GM18909 (cell line): ENCODE measurements around the gene RPUSD4.
"Not testable (repeated sequence)": the region's sequence is repeated elsewhere in the genome, so short reads cannot be mapped to it uniquely, and the experiment has no call there.

Experiments used
- ATAC-seq: cut with Tn5 transposase; IDR thresholded peaks from one replicate; pipeline ENCODE4 v1.9.1; 2021; ENCODE audit warnings: mild to moderate bottlenecking; ENCODE audit not compliant: unreplicated experiment, poor library complexity

Gene RPUSD4

GRCh38 chr11:126211236-126212088, at the start of gene RPUSD4, which contains the start of gene FAM118B:
Gene RPUSD4, minus strand, starts transcription at chr11:126211650. Its CDS starts 12 bp downstream, at chr11:126211638.
Gene FAM118B, plus strand, starts transcription at chr11:126211782. Its CDS starts 23,220 bp downstream, at chr11:126235002.
- ATAC-seq: peak; percentile 97

GRCh38 chr11:126257764-126258163, 46.3 kb upstream of the RPUSD4 start:
- no peak for ATAC-seq

- ATAC-seq: no peak
Measured at GRCh38 chr11:126257144-126257543, 45.7 kb upstream of the RPUSD4 start.

- ATAC-seq: no peak
Measured at GRCh38 chr11:126256216-126256615, 44.8 kb upstream of the RPUSD4 start.

- ATAC-seq: not testable (repeated sequence)
Measured at GRCh38 chr11:126255507-126255906, 44.1 kb upstream of the RPUSD4 start.

- no peak for ATAC-seq
Measured at GRCh38 chr11:126254819-126255218, 43.4 kb upstream of the RPUSD4 start.

GRCh38 chr11:126253265-126253664, 41.8 kb upstream of the RPUSD4 start:
- no peak for ATAC-seq

GRCh38 chr11:126246636-126247035, 35.2 kb upstream of the RPUSD4 start:
- no peak for ATAC-seq

- no peak for ATAC-seq
Measured at GRCh38 chr11:126233391-126233790, 21.9 kb upstream of the RPUSD4 start.

- ATAC-seq: no peak
Measured at GRCh38 chr11:126232683-126233082, 21.2 kb upstream of the RPUSD4 start.

- ATAC-seq: no peak
Measured at GRCh38 chr11:126231725-126232459, 20.4 kb upstream of the RPUSD4 start.

- no peak for ATAC-seq
Measured at GRCh38 chr11:126229858-126230540, 18.5 kb upstream of the RPUSD4 start.

- no peak for ATAC-seq
Measured at GRCh38 chr11:126226334-126227084, 15.1 kb upstream of the RPUSD4 start.

GRCh38 chr11:126225295-126225665, 13.8 kb upstream of the RPUSD4 start:
- ATAC-seq: no peak

GRCh38 chr11:126224647-126225294, 13.3 kb upstream of the RPUSD4 start:
- ATAC-seq: no peak

- no peak for ATAC-seq
Measured at GRCh38 chr11:126219547-126219946, 8.1 kb upstream of the RPUSD4 start.

GRCh38 chr11:126217491-126217890, 6.0 kb upstream of the RPUSD4 start:
- ATAC-seq: no peak

GRCh38 chr11:126216526-126217305, 5.3 kb upstream of the RPUSD4 start:
- ATAC-seq: no peak

GRCh38 chr11:126214841-126215240, 3.4 kb upstream of the RPUSD4 start:
- no peak for ATAC-seq
